ENCODE results near the gene ZDHHC14. TPM values are rescaled to one million over a fixed set of nuclear protein-coding genes. Genes with fewer than 3 reads are reported as not detected.

ZDHHC14 gene
- total RNA-seq, 1 donor from 2014 or later = 6.8 TPM

- Histone ChIP-seq H3K9ac (ENCODE audit: low read depth in 1 of 3, low read length in 3 of 3) (no peak overlapping the region), H3K9me3 (ENCODE audit: control insufficient read depth in 3 of 3, low read length in 3 of 3) (no peaks in the 10 kb centered on the region), H3K4me1 (ENCODE audit: control insufficient read depth in 3 of 3, insufficient read depth in 3 of 3, low read length in 3 of 3) (peaks cover 10 to 21% (median 16%) of the 10 kb centered on the region in 3 donors), H3K27me3 (ENCODE audit: control insufficient read depth in 3 of 3, insufficient read depth in 3 of 3, low read length in 3 of 3) (no peaks in the 10 kb centered on the region), H3K27ac (ENCODE audit: low read depth, low read length) (peak overlapping the region; percentile 7), H3K4me3 (ENCODE audit: low read length in 3 of 3) (no peak overlapping the region), H3K36me3 (ENCODE audit: control insufficient read depth in 3 of 3, insufficient read depth in 3 of 3, low read length in 3 of 3) (no peaks in the 10 kb centered on the region)
Measured at GRCh38 chr6:157525918-157526425, 145.0 kb downstream of the ZDHHC14 start.

GRCh38 chr6:157527471-157527907 is 146.5 kb downstream of the ZDHHC14 start:
- no peaks in the 10 kb centered on the region for H3K9me3 ChIP-seq (ENCODE audit: control insufficient read depth in 3 of 3, low read length in 3 of 3)
- peaks cover 13 to 33% (median 24%) of the 10 kb centered on the region in 3 donors for H3K4me1 ChIP-seq (ENCODE audit: control insufficient read depth in 3 of 3, insufficient read depth in 3 of 3, low read length in 3 of 3)
- H3K27ac ChIP-seq (ENCODE audit: low read depth, low read length) = peak overlapping the region; percentile 9

GRCh38 chr6:157528931-157529653 is 148.1 kb downstream of the ZDHHC14 start:
- H3K27ac ChIP-seq (ENCODE audit: low read depth, low read length) = peak overlapping the region; percentile 29
- no peaks in the 10 kb centered on the region for H3K36me3 ChIP-seq (ENCODE audit: control insufficient read depth in 3 of 3, insufficient read depth in 3 of 3, low read length in 3 of 3)
- peaks cover 20 to 42% (median 30%) of the 10 kb centered on the region in 3 donors for H3K4me1 ChIP-seq (ENCODE audit: control insufficient read depth in 3 of 3, insufficient read depth in 3 of 3, low read length in 3 of 3)
- H3K27me3 ChIP-seq (ENCODE audit: control insufficient read depth in 3 of 3, insufficient read depth in 3 of 3, low read length in 3 of 3) = no peaks in the 10 kb centered on the region
- no peaks in the 10 kb centered on the region for H3K9me3 ChIP-seq (ENCODE audit: control insufficient read depth in 3 of 3, low read length in 3 of 3)
- H3K4me3 ChIP-seq (ENCODE audit: low read length in 3 of 3) = no peak overlapping the region
- H3K9ac ChIP-seq (ENCODE audit: low read depth in 1 of 3, low read length in 3 of 3) = no peak overlapping the region

More at GRCh38 chr6:157527471-157527907, 146.5 kb downstream of the ZDHHC14 start:
- Histone ChIP-seq H3K27me3 (ENCODE audit: control insufficient read depth in 3 of 3, insufficient read depth in 3 of 3, low read length in 3 of 3) (no peaks in the 10 kb centered on the region), H3K4me3 (ENCODE audit: low read length in 3 of 3) (no peak overlapping the region), H3K36me3 (ENCODE audit: control insufficient read depth in 3 of 3, insufficient read depth in 3 of 3, low read length in 3 of 3) (no peaks in the 10 kb centered on the region), H3K9ac (ENCODE audit: low read depth in 1 of 3, low read length in 3 of 3) (no peak overlapping the region)

- Histone ChIP-seq H3K4me1 (ENCODE audit: control insufficient read depth in 3 of 3, insufficient read depth in 3 of 3, low read length in 3 of 3) (peaks cover 20 to 45% (median 30%) of the 10 kb centered on the region in 3 donors), H3K9me3 (ENCODE audit: control insufficient read depth in 3 of 3, low read length in 3 of 3) (no peaks in the 10 kb centered on the region), H3K4me3 (ENCODE audit: low read length in 3 of 3) (no peak overlapping the region), H3K9ac (ENCODE audit: low read depth in 1 of 3, low read length in 3 of 3) (no peak overlapping the region), H3K27ac (ENCODE audit: low read depth, low read length) (peak overlapping the region; percentile 29), H3K36me3 (ENCODE audit: control insufficient read depth in 3 of 3, insufficient read depth in 3 of 3, low read length in 3 of 3) (no peaks in the 10 kb centered on the region), H3K27me3 (ENCODE audit: control insufficient read depth in 3 of 3, insufficient read depth in 3 of 3, low read length in 3 of 3) (no peaks in the 10 kb centered on the region)
Measured at GRCh38 chr6:157529654-157530039, 148.7 kb downstream of the ZDHHC14 start.

GRCh38 chr6:157530126-157530525 is 149.1 kb downstream of the ZDHHC14 start:
- Histone ChIP-seq H3K27me3 (ENCODE audit: control insufficient read depth in 3 of 3, insufficient read depth in 3 of 3, low read length in 3 of 3) (no peaks in the 10 kb centered on the region), H3K36me3 (ENCODE audit: control insufficient read depth in 3 of 3, insufficient read depth in 3 of 3, low read length in 3 of 3) (no peaks in the 10 kb centered on the region), H3K4me3 (ENCODE audit: low read length in 3 of 3) (no peak overlapping the region), H3K9ac (ENCODE audit: low read depth in 1 of 3, low read length in 3 of 3) (no peak overlapping the region), H3K9me3 (ENCODE audit: control insufficient read depth in 3 of 3, low read length in 3 of 3) (no peaks in the 10 kb centered on the region), H3K27ac (ENCODE audit: low read depth, low read length) (no peak overlapping the region), H3K4me1 (ENCODE audit: control insufficient read depth in 3 of 3, insufficient read depth in 3 of 3, low read length in 3 of 3) (peaks cover 20 to 49% (median 32%) of the 10 kb centered on the region in 3 donors)

DNA sequence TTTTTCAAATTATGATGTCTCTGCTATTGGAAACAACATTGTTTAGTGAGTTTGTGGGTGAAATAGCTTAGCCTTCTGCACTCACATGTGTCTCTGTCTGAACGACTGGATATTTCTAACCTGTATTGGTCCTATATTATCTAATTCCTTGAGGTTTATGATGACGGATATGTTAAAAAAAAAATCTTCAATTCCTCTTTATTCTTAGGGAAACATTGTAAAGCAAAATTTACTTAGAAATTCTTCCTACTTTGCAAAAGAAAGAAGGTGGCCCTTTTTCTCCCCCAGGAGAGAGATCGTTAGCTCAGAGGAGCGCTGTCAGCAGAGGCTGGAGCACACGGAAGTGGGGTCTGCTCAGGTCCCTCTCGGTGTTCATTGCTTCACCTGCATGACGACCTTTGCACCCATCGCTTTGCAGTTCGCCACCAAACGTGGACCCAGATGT is 149.8 kb downstream of the ZDHHC14 start:
- no peak overlapping the region for H3K27ac ChIP-seq (ENCODE audit: low read depth, low read length)
- H3K27me3 ChIP-seq (ENCODE audit: control insufficient read depth in 3 of 3, insufficient read depth in 3 of 3, low read length in 3 of 3) = no peaks in the 10 kb centered on the region
- no peaks in the 10 kb centered on the region for H3K36me3 ChIP-seq (ENCODE audit: control insufficient read depth in 3 of 3, insufficient read depth in 3 of 3, low read length in 3 of 3)
- H3K9ac ChIP-seq (ENCODE audit: low read depth in 1 of 3, low read length in 3 of 3) = peak overlapping the region in 1 of 3 donors; percentile 63
- H3K9me3 ChIP-seq (ENCODE audit: control insufficient read depth in 3 of 3, low read length in 3 of 3) = no peaks in the 10 kb centered on the region
- H3K4me1 ChIP-seq (ENCODE audit: control insufficient read depth in 3 of 3, insufficient read depth in 3 of 3, low read length in 3 of 3) = peaks cover 21 to 55% (median 39%) of the 10 kb centered on the region in 3 donors
- H3K4me3 ChIP-seq (ENCODE audit: low read length in 3 of 3) = peak overlapping the region in 2 of 3 donors; percentile 47 to 57

DNA sequence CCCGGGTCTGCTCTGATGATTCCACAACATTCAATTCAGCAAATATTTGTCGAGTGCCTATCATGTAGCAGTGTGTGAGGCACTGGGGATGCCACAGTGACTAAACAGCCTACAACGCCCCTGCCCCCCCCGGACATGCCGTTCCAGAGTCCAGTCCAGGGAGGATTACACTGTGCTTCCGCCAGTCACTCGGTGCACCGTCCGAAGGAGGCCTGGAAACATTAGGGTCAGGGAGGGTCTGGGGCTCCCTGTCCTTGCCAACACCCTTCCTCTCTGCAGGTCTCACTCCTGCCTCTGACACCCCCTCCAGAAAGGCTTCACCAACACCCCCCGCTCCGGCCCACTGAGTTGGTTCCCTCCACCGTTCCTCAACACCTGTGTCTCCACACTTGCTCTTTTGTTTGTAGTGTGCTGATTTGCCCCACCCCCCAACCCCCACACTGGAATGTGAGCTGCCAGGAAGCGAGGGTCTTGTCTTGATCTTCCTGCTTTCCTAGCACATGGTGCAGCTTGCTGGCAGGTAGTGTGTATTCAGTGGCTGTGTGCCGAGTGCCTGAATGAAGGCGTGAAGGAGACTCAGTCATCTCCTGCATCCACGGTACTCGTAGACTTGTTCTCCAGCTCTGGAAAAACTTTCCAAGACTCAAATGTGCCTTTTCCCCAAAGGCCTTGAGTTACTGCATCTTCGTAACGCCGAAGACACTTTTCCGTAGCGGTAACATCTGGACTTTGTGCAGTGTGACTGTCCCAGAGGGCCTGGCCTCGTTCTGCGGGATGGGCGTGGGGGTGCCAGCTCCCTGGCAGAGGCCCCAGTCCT is 150.4 kb downstream of the ZDHHC14 start:
- peak overlapping the region in 2 of 3 donors; percentile 28 to 63 for H3K9ac ChIP-seq (ENCODE audit: low read depth in 1 of 3, low read length in 3 of 3)
- no peaks in the 10 kb centered on the region for H3K9me3 ChIP-seq (ENCODE audit: control insufficient read depth in 3 of 3, low read length in 3 of 3)
- no peaks in the 10 kb centered on the region for H3K36me3 ChIP-seq (ENCODE audit: control insufficient read depth in 3 of 3, insufficient read depth in 3 of 3, low read length in 3 of 3)
- H3K27ac ChIP-seq (ENCODE audit: low read depth, low read length) = no peak overlapping the region
- peak overlapping the region in 2 of 3 donors; percentile 47 to 57 for H3K4me3 ChIP-seq (ENCODE audit: low read length in 3 of 3)
- H3K4me1 ChIP-seq (ENCODE audit: control insufficient read depth in 3 of 3, insufficient read depth in 3 of 3, low read length in 3 of 3) = peaks cover 26 to 60% (median 43%) of the 10 kb centered on the region in 3 donors
- H3K27me3 ChIP-seq (ENCODE audit: control insufficient read depth in 3 of 3, insufficient read depth in 3 of 3, low read length in 3 of 3) = no peaks in the 10 kb centered on the region

GRCh38 chr6:157531986-157532365 is 151.0 kb downstream of the ZDHHC14 start:
- H3K36me3 ChIP-seq (ENCODE audit: control insufficient read depth in 3 of 3, insufficient read depth in 3 of 3, low read length in 3 of 3) = no peaks in the 10 kb centered on the region
- H3K4me3 ChIP-seq (ENCODE audit: low read length in 3 of 3) = no peak overlapping the region
- no peak overlapping the region for H3K27ac ChIP-seq (ENCODE audit: low read depth, low read length)
- no peak overlapping the region for H3K9ac ChIP-seq (ENCODE audit: low read depth in 1 of 3, low read length in 3 of 3)
- H3K9me3 ChIP-seq (ENCODE audit: control insufficient read depth in 3 of 3, low read length in 3 of 3) = no peaks in the 10 kb centered on the region
- peaks cover 23 to 54% (median 40%) of the 10 kb centered on the region in 3 donors for H3K4me1 ChIP-seq (ENCODE audit: control insufficient read depth in 3 of 3, insufficient read depth in 3 of 3, low read length in 3 of 3)
- no peaks in the 10 kb centered on the region for H3K27me3 ChIP-seq (ENCODE audit: control insufficient read depth in 3 of 3, insufficient read depth in 3 of 3, low read length in 3 of 3)

GRCh38 chr6:157533048-157533871 is 152.3 kb downstream of the ZDHHC14 start:
- H3K9ac ChIP-seq (ENCODE audit: low read depth in 1 of 3, low read length in 3 of 3) = no peak overlapping the region
- H3K27ac ChIP-seq (ENCODE audit: low read depth, low read length) = no peak overlapping the region
- peaks cover 29 to 59% (median 45%) of the 10 kb centered on the region in 3 donors for H3K4me1 ChIP-seq (ENCODE audit: control insufficient read depth in 3 of 3, insufficient read depth in 3 of 3, low read length in 3 of 3)
- H3K27me3 ChIP-seq (ENCODE audit: control insufficient read depth in 3 of 3, insufficient read depth in 3 of 3, low read length in 3 of 3) = no peaks in the 10 kb centered on the region
- H3K36me3 ChIP-seq (ENCODE audit: control insufficient read depth in 3 of 3, insufficient read depth in 3 of 3, low read length in 3 of 3) = no peaks in the 10 kb centered on the region
- no peaks in the 10 kb centered on the region for H3K9me3 ChIP-seq (ENCODE audit: control insufficient read depth in 3 of 3, low read length in 3 of 3)
- no peak overlapping the region for H3K4me3 ChIP-seq (ENCODE audit: low read length in 3 of 3)

Data from skeletal muscle tissue (tissue), 4 donors.